IPS-NIHi7 (cell line): ENCODE data around the gene CCDC157.
A peak's percentile ranks its signal among the peaks of the same experiment; 100 is the strongest.

Experiments used
- DNase-seq: peaks from one replicate; pipeline ENCODE4 v3.0.0; 2012; ENCODE audit warnings: mixed read lengths; ENCODE audit errors: extremely low spot score

The CCDC157 gene

GRCh38 chr22:30356449-30357235 lies at the start of gene CCDC157, which contains the start of gene SF3A1:
CCDC157 (plus strand) TSS chr22:30357007; CDS start chr22:30366001, 8,994 bp downstream.
SF3A1 (minus strand) TSS chr22:30356894; CDS start chr22:30356792, 102 bp downstream.
- DNase-seq: peak; percentile 95

- no peak for DNase-seq
Observed at GRCh38 chr22:30307041-30307574, 49.7 kb upstream of the CCDC157 start.

GRCh38 chr22:30308093-30308492 lies 48.7 kb upstream of the CCDC157 start:
- no peak for DNase-seq

DNA sequence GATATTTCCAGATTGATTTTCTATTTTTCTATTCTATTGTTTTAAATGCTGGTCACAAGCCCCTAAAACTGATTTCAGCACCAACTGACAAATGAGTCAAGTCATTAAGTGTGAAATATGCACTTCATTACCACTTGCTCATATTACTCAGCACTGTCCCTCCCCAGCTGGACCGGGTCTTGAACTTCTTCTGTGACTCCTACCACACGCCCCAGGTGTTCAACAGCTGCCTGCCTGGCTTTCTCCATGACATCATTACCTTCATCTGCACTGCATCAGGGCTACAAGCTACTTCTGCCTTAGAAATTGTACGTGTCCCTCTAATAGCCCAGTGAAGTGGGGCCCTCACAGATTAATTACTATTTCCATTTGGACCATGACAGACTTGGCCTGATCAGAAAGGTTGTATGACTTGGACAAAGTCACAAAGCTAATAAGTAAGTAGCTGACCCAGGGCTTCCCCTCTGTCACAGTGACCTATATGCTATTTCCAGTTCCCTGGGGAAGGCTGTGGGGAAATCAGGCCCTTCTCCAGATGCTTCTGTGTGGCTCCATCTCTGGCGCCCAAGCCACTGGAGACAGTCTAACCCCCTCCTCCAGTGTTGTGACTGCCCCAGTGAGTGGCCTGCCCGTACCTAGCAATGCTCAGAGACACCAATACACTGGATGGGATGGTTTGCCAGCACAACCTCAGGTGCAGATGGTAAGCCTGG lies 48.1 kb upstream of the CCDC157 start:
- no peak for DNase-seq

DNA sequence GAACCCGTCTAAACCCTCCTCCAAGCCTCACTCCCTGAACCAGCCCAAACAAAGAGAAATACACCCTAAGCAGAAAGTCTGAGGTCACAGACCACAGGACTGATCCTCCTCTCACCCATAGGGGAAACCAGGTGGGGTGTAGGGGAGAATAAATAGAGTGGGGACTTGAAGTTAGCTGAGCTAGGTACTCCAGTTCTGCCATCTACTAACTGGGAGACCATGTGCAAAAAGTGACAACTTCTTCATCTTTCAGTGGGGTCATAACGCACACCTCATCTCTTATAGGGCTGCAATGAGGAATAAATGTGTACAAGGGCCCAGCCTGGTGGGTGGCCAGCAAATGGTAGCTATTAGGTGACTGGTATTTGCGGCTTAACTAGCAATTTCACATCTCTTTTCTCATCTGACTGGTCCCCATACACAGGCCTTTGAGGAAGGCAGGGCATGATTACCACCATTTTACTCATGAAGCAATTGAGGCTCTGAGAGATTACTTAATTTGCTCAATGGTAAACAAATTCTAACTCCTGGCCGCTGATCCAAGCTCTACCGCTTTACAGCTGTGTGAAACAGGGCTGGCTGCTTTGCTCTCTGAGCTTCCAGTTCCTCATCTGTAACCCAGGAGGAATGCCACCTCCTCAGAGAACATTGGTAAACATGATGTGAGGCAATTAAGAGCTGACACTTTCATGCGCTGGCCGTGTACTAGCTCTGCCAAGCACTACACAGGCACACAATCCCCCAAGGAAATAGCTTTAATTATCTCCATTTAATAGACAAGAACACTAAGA lies 46.7 kb upstream of the CCDC157 start:
- no peak for DNase-seq

- DNase-seq: no peak
Observed at GRCh38 chr22:30310881-30311771, 45.7 kb upstream of the CCDC157 start.

DNA sequence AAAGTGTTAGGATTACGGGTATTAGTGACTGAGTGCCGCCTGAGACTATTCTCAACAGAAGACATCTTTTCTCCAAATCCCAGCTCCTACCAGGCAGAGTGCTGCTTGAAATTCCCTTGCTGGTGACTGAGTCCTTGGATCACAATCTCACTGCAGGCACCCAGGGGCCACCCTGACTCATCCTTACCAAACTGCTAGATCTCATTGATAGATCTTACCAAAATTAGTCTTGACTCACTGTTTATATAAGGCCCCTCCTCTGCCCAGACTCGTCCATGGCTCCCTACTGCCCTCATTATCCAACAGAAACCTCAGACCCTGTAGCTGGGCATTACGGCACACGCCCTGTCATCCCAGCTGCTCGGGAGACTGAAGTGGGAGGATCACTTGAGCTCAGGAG lies 44.8 kb upstream of the CCDC157 start:
- DNase-seq: no peak

- no peak for DNase-seq
Observed at GRCh38 chr22:30313527-30314363, 43.1 kb upstream of the CCDC157 start.

DNA sequence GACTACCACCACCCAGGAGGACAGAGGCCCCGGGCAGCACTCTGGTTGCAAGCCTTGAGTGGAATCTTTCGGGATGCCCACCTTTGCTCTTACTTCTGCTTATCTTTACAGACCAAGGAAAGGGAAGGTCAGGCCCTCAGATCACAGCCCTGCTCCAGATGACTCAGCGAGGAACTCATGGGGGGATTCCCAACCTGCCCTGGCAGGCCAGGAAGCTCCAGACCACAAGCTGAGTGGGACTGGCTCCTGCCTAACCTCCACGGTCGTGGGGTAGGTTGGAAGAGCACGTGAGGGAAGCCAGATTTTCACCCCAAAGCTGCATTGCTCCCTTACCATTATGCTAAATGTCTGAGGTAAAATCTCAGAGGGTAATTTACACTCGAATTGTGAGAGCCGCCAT lies 41.9 kb upstream of the CCDC157 start:
- peak; percentile 33 for DNase-seq

DNA sequence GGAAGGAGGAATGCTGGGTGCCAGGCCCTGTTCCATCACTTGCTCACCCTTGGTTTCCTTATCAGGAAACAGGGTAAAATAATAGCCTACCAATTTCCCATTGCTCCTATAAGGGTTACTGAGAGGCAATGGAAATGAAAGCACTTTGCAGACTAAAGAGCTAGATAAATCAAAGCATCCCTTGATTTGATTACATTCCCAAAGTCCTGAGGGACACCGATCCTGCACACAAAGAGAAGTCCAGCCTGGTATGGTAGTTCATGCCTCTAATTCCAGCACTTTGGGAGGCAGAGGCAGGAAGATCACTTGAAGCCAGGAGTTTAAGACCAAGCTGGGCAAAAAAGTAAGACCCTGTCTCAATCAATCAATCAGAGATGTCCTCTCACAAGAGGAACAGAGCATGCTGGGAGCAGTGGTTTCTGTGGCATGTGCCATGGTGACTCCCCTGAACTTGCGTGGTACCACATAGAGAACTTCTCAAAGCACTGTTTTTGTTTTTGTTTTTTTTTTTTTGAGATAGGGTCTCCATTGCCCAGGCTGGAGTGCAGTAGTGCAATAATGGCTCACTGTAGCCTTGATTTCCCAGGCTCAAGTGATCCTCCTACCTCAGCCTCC lies 40.7 kb upstream of the CCDC157 start:
- DNase-seq: no peak

DNA sequence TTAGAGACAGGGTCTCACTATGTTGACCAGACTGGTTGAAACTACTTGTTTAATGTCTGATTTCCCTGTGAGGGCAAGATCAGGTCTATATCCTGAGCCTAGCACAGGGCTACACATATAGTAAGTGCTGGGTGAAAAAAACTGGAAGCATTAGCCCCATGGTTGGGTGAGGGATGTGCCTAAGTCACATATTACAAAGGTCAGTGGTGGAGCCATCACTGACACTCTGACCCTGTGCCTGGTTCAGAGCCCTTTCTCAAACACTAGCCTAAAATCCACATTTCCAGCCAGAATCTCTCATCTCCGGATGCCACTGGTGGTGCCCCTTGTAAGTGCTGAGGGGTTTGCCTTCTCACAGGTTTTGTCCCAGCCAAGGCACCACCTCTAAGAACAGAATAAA lies 39.0 kb upstream of the CCDC157 start:
- no peak for DNase-seq

DNA sequence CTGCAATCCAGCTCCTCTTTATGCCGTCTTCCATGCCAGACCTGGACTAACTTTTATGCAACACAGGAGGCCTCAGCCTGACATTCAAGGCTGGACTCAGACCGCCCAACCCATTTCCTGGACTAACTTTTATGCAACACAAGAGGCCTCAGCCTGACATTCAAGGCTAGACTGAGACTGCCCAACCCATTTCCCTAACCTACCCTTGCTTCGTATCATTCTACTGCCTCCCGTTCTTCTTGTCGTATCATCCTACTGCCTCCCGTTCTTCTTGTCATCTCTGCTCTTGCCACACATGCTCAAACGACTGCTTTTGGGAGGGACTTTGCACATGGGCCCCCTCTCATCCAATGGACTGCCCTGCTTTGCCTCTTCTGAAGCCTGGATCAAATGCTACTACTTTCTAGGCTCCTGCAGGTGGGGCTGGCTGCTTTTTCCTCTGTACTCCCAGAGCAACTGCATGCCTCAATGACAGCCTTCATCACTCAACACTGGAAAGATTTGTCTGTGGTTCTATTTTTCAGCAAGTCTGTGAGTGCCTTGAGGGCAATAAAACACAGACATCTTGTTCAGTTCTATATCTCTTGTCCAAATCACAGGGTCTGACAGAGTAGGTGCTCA lies 37.9 kb upstream of the CCDC157 start:
- DNase-seq: no peak

GRCh38 chr22:30320021-30320556 lies 36.7 kb upstream of the CCDC157 start:
- no peak for DNase-seq

GRCh38 chr22:30321461-30321860 lies 35.3 kb upstream of the CCDC157 start:
- no peak for DNase-seq

- DNase-seq: no peak
Observed at GRCh38 chr22:30323246-30323645, 33.6 kb upstream of the CCDC157 start.

DNA sequence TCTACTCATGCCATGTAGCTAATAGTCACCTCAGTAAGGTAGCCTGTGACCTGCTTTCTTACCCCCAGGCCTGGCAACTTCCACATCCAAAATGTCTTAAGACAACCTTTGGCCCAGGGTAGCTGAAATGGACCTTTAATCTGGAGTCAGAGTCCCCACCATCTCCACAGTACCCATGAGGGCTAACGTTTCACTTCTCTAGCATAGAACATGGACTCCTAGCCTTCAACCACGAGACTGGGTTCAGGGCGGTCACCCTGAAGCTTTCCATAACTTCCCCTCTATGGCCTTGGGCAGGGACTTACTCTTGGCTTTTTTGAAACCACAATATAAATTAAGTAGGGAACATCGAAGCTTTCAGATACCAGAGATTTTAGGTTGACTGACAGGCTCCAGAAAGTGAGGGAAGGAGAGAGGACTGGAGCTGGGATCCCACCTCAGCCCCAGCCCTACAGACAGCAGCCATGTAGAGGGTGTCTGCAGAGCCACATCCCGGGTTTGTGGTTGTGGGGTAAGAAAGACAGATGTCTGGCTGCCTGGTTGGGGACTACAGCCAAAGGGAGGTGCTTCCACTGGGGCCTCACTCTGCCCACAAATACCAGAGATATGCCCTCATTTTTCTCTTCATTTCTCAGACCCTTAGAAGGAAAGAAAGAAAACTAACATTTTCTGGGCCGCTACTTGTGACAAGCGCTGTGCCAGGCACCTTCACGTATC lies 32.6 kb upstream of the CCDC157 start:
- DNase-seq: no peak

GRCh38 chr22:30325065-30325720 lies 31.6 kb upstream of the CCDC157 start:
- DNase-seq: peak; percentile 37
